Measurements from ENCODE around the gene EIF2B4. TPM values are rescaled to one million over a fixed set of nuclear protein-coding genes. Genes with fewer than 3 reads are reported as not detected.

Gene EIF2B4
- total and polyA plus RNA-seq, 9 of the 15 experiments (the other 6 are each of a cell fraction or from before 2014, with no cell fraction given), result 29.7 to 80.3 (median 58.9) TPM

- no peak for TF ChIP-seq ZNF280B (CRISPR knock-in tag; IDR thresholded peaks at IDR 0.05)
- TF ChIP-seq, protein P1, sequence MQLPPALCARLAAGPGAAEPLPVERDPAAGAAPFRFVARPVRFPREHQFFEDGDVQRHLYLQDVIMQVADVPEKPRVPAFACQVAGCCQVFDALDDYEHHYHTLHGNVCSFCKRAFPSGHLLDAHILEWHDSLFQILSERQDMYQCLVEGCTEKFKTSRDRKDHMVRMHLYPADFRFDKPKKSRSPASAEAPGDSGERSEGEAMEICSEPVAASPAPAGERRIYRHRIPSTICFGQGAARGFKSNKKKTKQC (CRISPR knock-in tag; IDR thresholded peaks at IDR 0.05), result no peak
- TF ChIP-seq SMAD1 (IDR thresholded peaks at IDR 0.05; ENCODE audit: low read depth, low read length, partially characterized antibody), result no peak
- TF ChIP-seq, protein P2, sequence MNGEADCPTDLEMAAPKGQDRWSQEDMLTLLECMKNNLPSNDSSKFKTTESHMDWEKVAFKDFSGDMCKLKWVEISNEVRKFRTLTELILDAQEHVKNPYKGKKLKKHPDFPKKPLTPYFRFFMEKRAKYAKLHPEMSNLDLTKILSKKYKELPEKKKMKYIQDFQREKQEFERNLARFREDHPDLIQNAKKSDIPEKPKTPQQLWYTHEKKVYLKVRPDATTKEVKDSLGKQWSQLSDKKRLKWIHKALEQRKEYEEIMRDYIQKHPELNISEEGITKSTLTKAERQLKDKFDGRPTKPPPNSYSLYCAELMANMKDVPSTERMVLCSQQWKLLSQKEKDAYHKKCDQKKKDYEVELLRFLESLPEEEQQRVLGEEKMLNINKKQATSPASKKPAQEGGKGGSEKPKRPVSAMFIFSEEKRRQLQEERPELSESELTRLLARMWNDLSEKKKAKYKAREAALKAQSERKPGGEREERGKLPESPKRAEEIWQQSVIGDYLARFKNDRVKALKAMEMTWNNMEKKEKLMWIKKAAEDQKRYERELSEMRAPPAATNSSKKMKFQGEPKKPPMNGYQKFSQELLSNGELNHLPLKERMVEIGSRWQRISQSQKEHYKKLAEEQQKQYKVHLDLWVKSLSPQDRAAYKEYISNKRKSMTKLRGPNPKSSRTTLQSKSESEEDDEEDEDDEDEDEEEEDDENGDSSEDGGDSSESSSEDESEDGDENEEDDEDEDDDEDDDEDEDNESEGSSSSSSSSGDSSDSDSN (IDR thresholded peaks at IDR 0.05; ENCODE audit: borderline replicate concordance in 1 of 2, low read depth in 2 of 2, low read length in 2 of 2), result no peak
- TF ChIP-seq ZFX (CRISPR knock-in tag; IDR thresholded peaks at IDR 0.05), result no peak
- TF ChIP-seq NBN (IDR thresholded peaks at IDR 0.05; ENCODE audit: low read depth), result no peak
- TF ChIP-seq TRIM28 (IDR thresholded peaks at IDR 0.05), result no peak
- TF ChIP-seq HCFC1 (IDR thresholded peaks at IDR 0.05; ENCODE audit: low read depth, low read length), result no peak
- no peak for TF ChIP-seq ILK (tag; IDR thresholded peaks at IDR 0.05; ENCODE audit: borderline replicate concordance, low read depth)
- no peak for TF ChIP-seq MAZ (CRISPR knock-in tag; conservative IDR thresholded peaks at IDR 0.05 in 1 of 2, IDR thresholded peaks at IDR 0.05 in 1 of 2)
- TF ChIP-seq DPF2 (IDR thresholded peaks at IDR 0.05), result no peak
- no peak for TF ChIP-seq OTX1 (CRISPR knock-in tag; IDR thresholded peaks at IDR 0.05)
- no peak; the same call in 1 of the 2 replicates for TF ChIP-seq JUN (IDR thresholded peaks at IDR 0.05; ENCODE audit: borderline replicate concordance, low read depth, low read length)
- TF ChIP-seq JUN (CRISPR knock-in tag; IDR thresholded peaks at IDR 0.05; ENCODE audit: borderline replicate concordance), result no peak
Measured at GRCh38 chr2:27408601-27409320, 38.6 kb upstream of the EIF2B4 start (continued).

Measured in K562 (cell line).